HepG2 (cell line): ENCODE measurements around the gene EFNA3. TPM values are rescaled to one million over a fixed set of nuclear protein-coding genes. Genes with fewer than 3 reads are reported as not detected.

ENCODE experiments used
- ADNP ChIP-seq: sonication (generic); formaldehyde crosslinking; IDR thresholded peaks from 2 replicates; pipeline ENCODE4 v1.4.0; 2020; ENCODE audit warnings: missing genetic modification reagents
- CHCHD3 ChIP-seq: sonication (generic); formaldehyde crosslinking; IDR thresholded peaks from 2 replicates; pipeline ENCODE4 v1.8.0; 2022; ENCODE audit warnings: mild to moderate bottlenecking, missing genetic modification reagents, moderate library complexity
- ELF3 ChIP-seq: IDR thresholded peaks from 2 replicates; pipeline ENCODE4 v1.6.1; 2016; ENCODE audit warnings: missing genetic modification reagents, missing compliant biosample characterization
- ERF ChIP-seq: IDR thresholded peaks from 2 replicates; pipeline ENCODE4 v1.6.1; 2018; ENCODE audit warnings: missing biosample characterization, missing genetic modification reagents
- ETV5 ChIP-seq: IDR thresholded peaks from 2 replicates; pipeline ENCODE4 v1.6.1; 2018; ENCODE audit warnings: missing biosample characterization, missing genetic modification reagents, inconsistent platforms, borderline replicate concordance
- HES4 ChIP-seq: sonication (generic); formaldehyde crosslinking; IDR thresholded peaks from 2 replicates; pipeline ENCODE4 v1.9.0; 2021; ENCODE audit warnings: mild to moderate bottlenecking, missing genetic modification reagents, borderline replicate concordance
- HMGXB4 ChIP-seq, 2 experiments: sonication (generic) in 1 of 2; formaldehyde crosslinking in 1 of 2; IDR thresholded peaks; 2 replicates each; pipeline versions ENCODE4 v1.4.0 to v1.6.1; 2018 to 2020; ENCODE audit warnings: missing genetic modification reagents in 2 of 2, borderline replicate concordance in 1 of 2, low read depth in 1 of 2, mild to moderate bottlenecking in 1 of 2, missing biosample characterization in 1 of 2
- ISL2 ChIP-seq: sonication (generic); formaldehyde crosslinking; IDR thresholded peaks from 2 replicates; pipeline ENCODE4 v1.5.0; 2020; ENCODE audit warnings: missing genetic modification reagents
- MEF2D ChIP-seq: sonication (generic); formaldehyde crosslinking; IDR thresholded peaks from 2 replicates; pipeline ENCODE4 v1.5.1; 2020; ENCODE audit warnings: mild to moderate bottlenecking, missing genetic modification reagents
- MYPOP ChIP-seq: sonication (generic); formaldehyde crosslinking; IDR thresholded peaks from 2 replicates; pipeline ENCODE4 v1.8.1; 2023; ENCODE audit warnings: mild to moderate bottlenecking, moderate library complexity, missing genetic modification reagents
- NFKB2 ChIP-seq: sonication (generic); formaldehyde crosslinking; IDR thresholded peaks from 2 replicates; pipeline ENCODE4 v1.4.0; 2020; ENCODE audit warnings: missing genetic modification reagents, borderline replicate concordance
- NONO ChIP-seq, 2 experiments: fragments of 450-650 bp in 1 of 2; sonication (generic) in 1 of 2; formaldehyde crosslinking in 1 of 2; IDR thresholded peaks in 1 of 2; conservative IDR thresholded peaks in 1 of 2; 2 replicates each; pipeline versions ENCODE4 v1.6.1 to v1.8.0; 2017 to 2022; ENCODE audit warnings: mild to moderate bottlenecking in 1 of 2, missing genetic modification reagents in 1 of 2, moderate library complexity in 1 of 2
- SIN3B ChIP-seq: fragments of 150-350 bp; IDR thresholded peaks from 2 replicates; pipeline ENCODE4 v1.6.1; 2014; ENCODE audit warnings: low read length
- TP53 ChIP-seq: sonication (generic); formaldehyde crosslinking; conservative IDR thresholded peaks from 2 replicates; pipeline ENCODE4 v1.4.0; 2020; ENCODE audit warnings: missing genetic modification reagents
- XRCC5 ChIP-seq: fragments of 200-400 bp; formaldehyde crosslinking; optimal IDR thresholded peaks from 2 replicates; pipeline ENCODE3; 2017; ENCODE audit warnings: mild to moderate bottlenecking, low read length
- YEATS2 ChIP-seq: sonication (generic); formaldehyde crosslinking; IDR thresholded peaks from 2 replicates; pipeline ENCODE4 v1.4.0; 2020; ENCODE audit warnings: missing genetic modification reagents, borderline replicate concordance
- ZNF136 ChIP-seq: sonication (generic); formaldehyde crosslinking; IDR thresholded peaks from 2 replicates; pipeline ENCODE4 v1.8.1; 2022; ENCODE audit warnings: low read depth, mild to moderate bottlenecking, moderate library complexity, missing genetic modification reagents
- ZNF138 ChIP-seq: sonication (generic); formaldehyde crosslinking; IDR thresholded peaks from 2 replicates; pipeline ENCODE4 v1.5.0; 2020; ENCODE audit warnings: mild to moderate bottlenecking, low read depth, missing genetic modification reagents
- ZNF20 ChIP-seq: sonication (generic); formaldehyde crosslinking; IDR thresholded peaks from 2 replicates; pipeline ENCODE4 v1.4.0; 2020; ENCODE audit warnings: mild to moderate bottlenecking, moderate library complexity, missing genetic modification reagents
- ZNF292 ChIP-seq: sonication (generic); formaldehyde crosslinking; IDR thresholded peaks from 2 replicates; pipeline ENCODE4 v1.8.1; 2022; ENCODE audit warnings: mild to moderate bottlenecking, low read depth, missing genetic modification reagents, borderline replicate concordance
- ZNF343 ChIP-seq: sonication (generic); formaldehyde crosslinking; IDR thresholded peaks from 2 replicates; pipeline ENCODE4 v1.4.0; 2020; ENCODE audit warnings: mild to moderate bottlenecking, missing genetic modification reagents
- ZNF350 ChIP-seq: sonication (generic); formaldehyde crosslinking; IDR thresholded peaks from 2 replicates; pipeline ENCODE4 v1.4.0; 2020; ENCODE audit warnings: mild to moderate bottlenecking, low read depth, missing genetic modification reagents, borderline replicate concordance
- ZNF510 ChIP-seq: sonication (generic); formaldehyde crosslinking; IDR thresholded peaks from 2 replicates; pipeline ENCODE4 v1.4.0; 2020; ENCODE audit warnings: low read depth, mild to moderate bottlenecking, missing genetic modification reagents
- ZNF691 ChIP-seq: sonication (generic); formaldehyde crosslinking; IDR thresholded peaks from 2 replicates; pipeline ENCODE4 v1.4.0; 2020; ENCODE audit warnings: missing genetic modification reagents, low read depth, mild to moderate bottlenecking, borderline replicate concordance
- ZSCAN29 ChIP-seq: sonication (generic); formaldehyde crosslinking; conservative IDR thresholded peaks from 2 replicates; pipeline ENCODE4 v1.4.0; 2020; ENCODE audit warnings: mild to moderate bottlenecking, missing genetic modification reagents
- polyA plus RNA-seq, 8 experiments: library from polyadenylated mRNA; depleted of rRNA in 3 of 8; stranded (reverse) in 7 of 8; unstranded in 1 of 8; fragments of >200 nt; fragmentation: Illumina TruSeq in 4 of 8; extraction: Trizol in 4 of 8; gene quantifications; 2 replicates each; pipeline versions ENCODE4 v1.2.1 to v1.2.3, GENCODE V29; 2011 to 2016; ENCODE audit warnings: low read depth in 4 of 8, missing spikeins in 1 of 8, mixed read lengths in 1 of 8; ENCODE audit not compliant: insufficient read depth in 1 of 8
- total RNA-seq, 5 experiments: library from RNA; depleted of rRNA; stranded (reverse); fragments of >200 nt; fragmentation: Illumina TruSeq; extraction: Trizol; gene quantifications; 2 replicates each; pipeline ENCODE4 v1.2.3, GENCODE V29; 2016; ENCODE audit warnings: low read depth in 1 of 5

Gene EFNA3
- total and polyA plus RNA-seq, 2 of the 13 experiments (the other 11 are each of a cell fraction or from before 2014, with no cell fraction given): 1.0 to 5.7 TPM

- TF ChIP-seq YEATS2 (CRISPR knock-in tag) (0 out of 2 replicates have a peak, but pooled peaks have one; percentile 18), ETV5 (CRISPR knock-in tag) (no peak), CHCHD3 (no peak), ZNF343 (CRISPR knock-in tag) (0 out of 2 replicates have a peak, but pooled peaks have one; percentile 8), ADNP (CRISPR knock-in tag) (no peak), TP53 (no peak), SIN3B (no peak), HMGXB4 (CRISPR knock-in tag; IDR thresholded peaks at IDR 0.05; ENCODE audit: borderline replicate concordance in 1 of 2, low read depth in 1 of 2) (peak; percentile 28 to 33; a peak in 3 of 4 replicates), ZNF510 (CRISPR knock-in tag) (no peak), MYPOP (peak; percentile 57; the same call in 1 of the 2 replicates), NFKB2 (CRISPR knock-in tag) (no peak; the same call in 1 of the 2 replicates), ELF3 (CRISPR knock-in tag) (0 out of 2 replicates have a peak, but pooled peaks have one; percentile 13), ISL2 (CRISPR knock-in tag) (0 out of 2 replicates have a peak, but pooled peaks have one; percentile 25), MEF2D (CRISPR knock-in tag) (no peak), HES4 (CRISPR knock-in tag) (0 out of 2 replicates have a peak, but pooled peaks have one; percentile 43), ZNF138 (no peak), XRCC5 (peak; percentile 30), ZNF691 (CRISPR knock-in tag) (0 out of 2 replicates have a peak, but pooled peaks have one; percentile 12), NONO (IDR thresholded peaks at IDR 0.05) (no peak), NONO (CRISPR knock-in tag; conservative IDR thresholded peaks at IDR 0.05) (0 out of 2 replicates have a peak, but pooled peaks have one; percentile 40), ZNF292 (CRISPR knock-in tag) (peak; percentile 10; the same call in 1 of the 2 replicates), ZNF350 (peak; percentile 74), ZSCAN29 (no peak), ZNF20 (CRISPR knock-in tag) (0 out of 2 replicates have a peak, but pooled peaks have one; percentile 37), ZNF136 (CRISPR knock-in tag) (no peak), ERF (CRISPR knock-in tag) (0 out of 2 replicates have a peak, but pooled peaks have one; percentile 21)
Observed at GRCh38 chr1:155063550-155064110, 15.0 kb upstream of the EFNA3 start, which contains the start of gene EFNA4 (continued).
